OCI-LY1 (cell line): ENCODE measurements around the gene PCP2.

ENCODE experiments used
- EZH2 ChIP-seq: fragments of 200-600 bp; sonication (generic), shearing (Covaris generic); IDR thresholded peaks from 2 replicates; pipeline ENCODE4 v1.8.0; 2017; ENCODE audit warnings: borderline replicate concordance, mixed run types, mild to moderate bottlenecking, antibody characterized with exemption, low read length, moderate library complexity, mixed read lengths
- TF ChIP-seq, protein P1 (sequence below): fragments of 200-600 bp; sonication (generic), shearing (Covaris generic); IDR thresholded peaks from 2 replicates; pipeline ENCODE4 v1.5.1; 2017; ENCODE audit warnings: mild to moderate bottlenecking, antibody characterized with exemption, low read length, moderate library complexity, mixed read lengths

DNA sequence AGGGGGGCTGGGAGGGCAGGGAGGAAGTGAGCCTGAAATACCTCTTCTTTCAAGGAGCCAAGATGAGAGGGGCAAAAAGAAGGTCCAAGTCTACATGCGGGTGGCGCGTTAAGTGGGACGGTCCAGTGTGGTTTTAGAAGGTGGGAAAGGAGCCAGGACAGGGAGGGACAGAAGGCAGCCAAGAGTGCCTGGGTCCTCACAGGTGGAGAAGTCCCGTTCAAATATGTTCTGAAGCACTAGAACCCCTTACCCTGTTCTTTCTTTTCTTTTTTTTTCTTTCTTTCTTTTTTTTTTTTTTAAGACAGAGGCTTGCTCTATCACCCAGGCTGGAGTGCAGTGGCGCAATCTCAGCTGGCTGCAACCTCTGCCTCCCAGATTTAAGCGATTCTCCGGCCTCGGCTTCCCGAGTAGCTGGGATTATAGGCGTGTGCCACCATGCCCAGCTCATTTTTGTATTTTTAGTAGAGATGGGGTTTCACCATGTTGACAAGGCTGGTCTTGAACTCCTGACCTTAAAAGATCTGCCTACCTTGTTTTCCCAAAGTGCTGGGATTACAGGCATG lies 30.5 kb downstream of the PCP2 start:
- TF ChIP-seq EZH2 = no peak
- TF ChIP-seq, protein P1, sequence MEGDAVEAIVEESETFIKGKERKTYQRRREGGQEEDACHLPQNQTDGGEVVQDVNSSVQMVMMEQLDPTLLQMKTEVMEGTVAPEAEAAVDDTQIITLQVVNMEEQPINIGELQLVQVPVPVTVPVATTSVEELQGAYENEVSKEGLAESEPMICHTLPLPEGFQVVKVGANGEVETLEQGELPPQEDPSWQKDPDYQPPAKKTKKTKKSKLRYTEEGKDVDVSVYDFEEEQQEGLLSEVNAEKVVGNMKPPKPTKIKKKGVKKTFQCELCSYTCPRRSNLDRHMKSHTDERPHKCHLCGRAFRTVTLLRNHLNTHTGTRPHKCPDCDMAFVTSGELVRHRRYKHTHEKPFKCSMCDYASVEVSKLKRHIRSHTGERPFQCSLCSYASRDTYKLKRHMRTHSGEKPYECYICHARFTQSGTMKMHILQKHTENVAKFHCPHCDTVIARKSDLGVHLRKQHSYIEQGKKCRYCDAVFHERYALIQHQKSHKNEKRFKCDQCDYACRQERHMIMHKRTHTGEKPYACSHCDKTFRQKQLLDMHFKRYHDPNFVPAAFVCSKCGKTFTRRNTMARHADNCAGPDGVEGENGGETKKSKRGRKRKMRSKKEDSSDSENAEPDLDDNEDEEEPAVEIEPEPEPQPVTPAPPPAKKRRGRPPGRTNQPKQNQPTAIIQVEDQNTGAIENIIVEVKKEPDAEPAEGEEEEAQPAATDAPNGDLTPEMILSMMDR = no peak
